Measurements from ENCODE around the gene SLIT1.

Gene SLIT1

GRCh38 chr10:97017474-97017903 is 168.3 kb downstream of the SLIT1 start:
- no peak for DNase-seq

- DNase-seq = no peak
Observed at GRCh38 chr10:97016728-97017473, 168.9 kb downstream of the SLIT1 start.

GRCh38 chr10:97015240-97015639 is 170.5 kb downstream of the SLIT1 start:
- DNase-seq = no peak

- no peak for DNase-seq
Observed at GRCh38 chr10:97013983-97014382, 171.8 kb downstream of the SLIT1 start.

DNA sequence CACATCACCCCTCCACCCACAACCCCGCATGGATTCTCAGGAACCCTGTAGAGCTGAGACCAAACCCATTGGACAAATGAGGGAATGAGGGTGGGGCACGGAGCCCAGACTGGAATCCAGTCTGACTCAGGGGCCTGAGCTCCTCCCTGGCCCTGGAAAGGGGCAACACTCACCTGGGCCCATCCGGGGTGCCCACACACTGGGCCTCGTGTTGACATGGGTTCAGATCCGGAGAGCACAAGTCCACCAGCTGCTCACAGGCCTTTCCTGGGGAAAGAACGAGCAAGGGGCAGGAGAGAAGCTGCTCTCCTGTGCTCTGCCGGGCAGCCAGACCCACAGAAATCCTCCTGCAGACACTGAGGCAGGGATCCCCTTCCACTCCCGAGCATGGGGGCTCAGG is 172.2 kb downstream of the SLIT1 start:
- DNase-seq = no peak

GRCh38 chr10:97012470-97012869 is 173.3 kb downstream of the SLIT1 start:
- no peak for DNase-seq

GRCh38 chr10:97011397-97011796 is 174.4 kb downstream of the SLIT1 start:
- no peak for DNase-seq

DNA sequence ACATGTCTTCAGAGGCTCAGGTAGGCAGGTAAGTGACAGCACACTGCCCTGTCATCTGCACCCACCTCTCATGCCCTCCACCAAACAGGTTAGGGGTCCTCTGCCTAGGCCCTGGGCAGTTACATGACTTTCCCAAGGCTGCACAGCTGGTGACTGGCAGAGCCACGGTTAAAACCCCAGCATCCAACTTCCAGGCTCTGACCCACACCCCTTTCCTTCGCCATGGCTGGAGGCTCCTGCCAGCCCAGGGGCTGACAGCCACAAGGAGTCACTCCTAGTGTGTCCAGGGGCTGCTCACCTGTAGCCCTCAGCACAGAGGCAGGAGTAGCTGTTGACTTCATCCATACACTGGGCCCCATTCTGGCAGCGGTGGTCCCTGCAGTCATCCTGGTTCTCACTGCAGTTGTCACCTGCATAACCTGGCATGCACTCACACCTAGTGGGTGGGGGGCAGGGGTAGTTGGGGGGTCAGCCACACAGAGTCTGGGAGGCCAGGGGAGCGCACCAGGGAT is 175.0 kb downstream of the SLIT1 start:
- no peak for DNase-seq

GRCh38 chr10:97007417-97007816 is 178.3 kb downstream of the SLIT1 start:
- DNase-seq = no peak

DNA sequence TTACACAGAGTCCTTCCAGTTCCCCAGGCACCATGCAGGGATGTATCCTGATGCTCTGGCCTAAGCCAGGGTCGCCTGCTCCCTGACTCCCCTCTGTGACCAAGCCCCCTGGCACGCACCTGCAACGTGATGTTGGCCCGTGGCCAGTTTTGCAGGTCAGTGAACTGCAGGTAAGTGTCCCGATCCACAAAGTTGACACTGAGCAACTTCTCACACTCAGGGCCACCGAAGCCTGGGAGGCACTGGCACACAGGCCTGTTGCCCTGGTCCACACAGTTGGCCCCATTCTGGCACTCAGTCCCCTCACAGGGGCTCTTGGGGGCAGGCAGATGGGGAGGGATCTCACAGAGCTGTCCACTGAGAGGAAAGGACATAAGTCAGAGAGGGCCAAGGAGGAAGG is 179.4 kb downstream of the SLIT1 start:
- no peak for DNase-seq

DNA sequence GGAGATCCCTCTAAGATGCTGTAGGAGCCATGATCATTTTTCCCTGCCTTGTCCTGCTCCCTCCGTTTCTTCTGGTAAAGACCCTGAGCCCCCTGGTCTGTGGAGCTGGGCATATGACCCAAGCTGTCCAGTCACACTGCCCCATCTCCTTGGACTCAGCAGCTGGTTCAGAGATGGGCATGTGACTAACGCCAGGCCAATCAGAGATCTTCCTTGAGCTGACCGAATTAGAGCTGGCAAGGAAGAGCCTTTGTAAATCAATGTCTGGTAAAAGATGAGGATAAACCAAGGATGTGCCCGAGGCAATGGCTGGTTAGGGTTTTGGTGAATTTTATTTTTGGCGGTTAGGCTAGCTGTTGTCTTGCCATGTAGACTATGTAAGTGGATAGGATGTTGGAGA is 180.4 kb downstream of the SLIT1 start:
- DNase-seq = no peak

- no peak for DNase-seq
Observed at GRCh38 chr10:97004591-97004990, 181.2 kb downstream of the SLIT1 start.

DNA sequence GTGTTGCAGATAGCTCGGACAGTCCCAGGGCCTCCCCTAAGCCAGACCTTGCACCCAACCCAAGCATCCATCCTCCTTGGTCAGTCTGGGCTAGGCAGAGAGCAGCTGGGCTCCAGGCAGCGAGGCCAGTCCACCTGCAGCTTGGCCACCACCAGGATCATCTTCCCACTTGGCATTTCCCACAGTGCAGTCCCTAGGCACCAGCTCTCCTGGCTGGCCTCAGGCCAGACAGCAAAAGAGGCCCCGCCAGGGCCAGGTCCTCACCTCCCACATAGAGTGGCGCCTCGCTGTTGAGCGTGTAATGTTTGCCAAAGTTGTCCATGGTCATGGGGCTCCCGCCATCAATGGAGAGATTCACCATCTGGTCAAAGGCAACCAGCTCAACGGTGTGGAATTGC is 182.0 kb downstream of the SLIT1 start:
- no peak for DNase-seq

DNA sequence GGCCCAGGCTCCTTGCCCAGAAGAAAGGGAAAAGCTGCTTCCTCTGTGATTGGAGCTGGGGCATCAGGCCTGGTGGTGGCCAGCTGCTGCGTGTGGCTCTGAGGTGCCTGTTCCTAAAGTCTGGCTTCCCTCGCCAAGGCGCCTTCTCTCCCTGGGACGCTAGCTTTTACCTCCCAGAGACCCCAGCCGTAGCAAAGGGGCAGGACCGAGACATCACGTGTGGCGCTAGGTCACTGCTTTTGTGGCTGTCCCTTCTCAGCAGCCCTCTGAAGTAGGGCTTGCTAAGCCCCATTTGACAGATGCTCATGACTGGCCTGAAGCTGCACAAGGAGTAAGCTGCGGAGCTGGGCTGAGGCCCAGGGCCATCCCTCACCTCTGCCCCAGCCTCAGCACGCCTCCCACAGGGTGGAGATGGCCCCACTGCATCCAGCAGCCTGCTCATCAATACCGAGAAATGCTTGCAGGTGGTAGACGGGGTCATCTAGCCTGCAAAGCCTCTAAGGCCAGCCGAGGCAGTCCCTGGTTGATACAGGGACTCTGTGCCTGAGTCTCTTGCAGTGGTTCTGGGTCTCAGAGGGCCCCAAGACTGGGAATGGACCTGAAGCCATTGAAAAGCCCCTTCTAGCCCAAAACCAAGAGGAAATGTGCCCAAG is 182.5 kb downstream of the SLIT1 start:
- DNase-seq = no peak

- no peak for DNase-seq
Observed at GRCh38 chr10:97002670-97003069, 183.1 kb downstream of the SLIT1 start.

GRCh38 chr10:97001183-97001991 is 184.4 kb downstream of the SLIT1 start:
- no peak for DNase-seq

- no peak for DNase-seq
Observed at GRCh38 chr10:97000487-97001182, 185.1 kb downstream of the SLIT1 start.

GRCh38 chr10:96999987-97000386 is 185.8 kb downstream of the SLIT1 start:
- DNase-seq = no peak

- no peak for DNase-seq
Observed at GRCh38 chr10:96999337-96999736, 186.4 kb downstream of the SLIT1 start.

- no peak for DNase-seq
Observed at GRCh38 chr10:96998329-96998888, 187.3 kb downstream of the SLIT1 start.

DNA sequence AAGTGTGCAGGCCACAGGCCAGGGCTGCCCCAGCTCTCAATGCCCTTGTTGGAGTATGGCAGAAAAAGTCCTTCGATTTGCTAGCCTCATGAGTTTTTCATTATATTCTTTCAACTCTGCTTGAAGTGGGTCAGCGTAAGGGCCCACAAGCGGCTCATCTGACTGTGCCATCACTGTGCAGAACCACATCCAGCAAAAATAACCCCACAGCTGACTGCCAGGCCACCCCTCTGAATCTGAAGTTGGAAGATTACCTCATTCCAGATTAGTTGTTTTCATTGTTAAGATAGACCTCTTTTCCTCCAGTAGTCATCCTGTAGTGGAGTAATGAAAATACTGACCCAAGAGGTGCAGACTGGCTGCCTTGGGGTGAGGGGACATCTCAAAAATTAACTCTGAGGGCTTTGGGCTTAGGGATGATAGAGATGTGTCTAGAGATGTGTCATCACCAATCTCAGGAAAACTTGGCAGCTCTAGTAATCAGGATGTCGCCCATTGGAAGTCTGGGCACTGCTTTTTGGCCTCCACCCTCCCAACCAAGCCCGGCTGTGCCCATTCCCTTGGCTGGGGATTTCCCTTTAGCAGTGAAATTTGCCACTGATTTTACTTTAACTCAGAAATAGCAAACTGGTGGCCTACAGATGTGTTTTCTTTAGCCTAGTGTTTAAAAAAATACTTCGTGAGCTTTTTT is 189.3 kb downstream of the SLIT1 start:
- DNase-seq = no peak

DNA sequence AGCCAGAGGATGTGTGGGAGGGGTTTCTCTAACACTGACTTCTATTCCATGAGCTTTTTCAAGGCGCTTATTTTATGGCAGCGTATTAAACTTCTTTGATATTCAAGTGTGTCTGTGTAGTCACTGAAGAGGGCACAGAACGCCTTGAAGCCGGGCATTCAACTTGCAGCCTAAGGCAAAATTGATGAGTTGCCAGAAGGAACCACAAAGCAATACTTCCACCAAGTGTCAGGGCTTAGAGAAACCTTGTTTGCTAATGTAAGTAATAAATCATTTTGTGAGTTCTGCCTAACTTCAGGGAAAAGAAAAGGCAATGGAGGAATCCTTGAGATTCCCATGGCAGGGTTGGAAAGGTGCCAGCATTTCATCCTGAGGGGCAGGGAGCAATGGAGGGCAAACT is 189.9 kb downstream of the SLIT1 start:
- DNase-seq = no peak
